Neutrophil (primary cell): ENCODE data around the gene KRTAP10-1.

ENCODE experiments used
- H3K27ac ChIP-seq: fragments of 200-600 bp; sonication (generic); 2 replicates; pipeline ENCODE4 v1.5.1; 2016; ENCODE audit warnings: mild to moderate bottlenecking, moderate library complexity
- H3K27me3 ChIP-seq: fragments of 200-600 bp; sonication (generic); 2 replicates; pipeline ENCODE4 v1.6.0; 2016; ENCODE audit warnings: mild to moderate bottlenecking
- H3K36me3 ChIP-seq: fragments of 200-600 bp; sonication (generic); 2 replicates; pipeline ENCODE4 v1.5.1; 2017
- H3K4me1 ChIP-seq, 2 experiments: fragments of 200-600 bp in 1 of 2; sonication (generic) in 1 of 2; 1 replicate in 1 of 2; 2 replicates in 1 of 2; pipeline versions ENCODE4 v1.5.1 to v1.6.1; 2013 to 2016; ENCODE audit warnings: low read depth in 1 of 2, low read length in 1 of 2, mild to moderate bottlenecking in 1 of 2, moderate library complexity in 1 of 2; ENCODE audit not compliant: control insufficient read depth in 1 of 2, insufficient read depth in 1 of 2
- H3K4me3 ChIP-seq, 2 experiments: fragments of 200-600 bp in 1 of 2; sonication (generic) in 1 of 2; 1 replicate in 1 of 2; 2 replicates in 1 of 2; pipeline ENCODE4 v1.5.1; 2013 to 2016; ENCODE audit warnings: low read depth in 1 of 2, low read length in 1 of 2, mild to moderate bottlenecking in 1 of 2, moderate library complexity in 1 of 2
- H3K9me3 ChIP-seq: fragments of 200-600 bp; sonication (generic); 2 replicates; pipeline ENCODE4 v1.5.1; 2016
- TF ChIP-seq, protein P1 (sequence below): fragments of 200-600 bp; sonication (generic); IDR thresholded peaks from 2 replicates; pipeline ENCODE4 v1.5.1; 2016; ENCODE audit warnings: antibody characterized with exemption

Gene KRTAP10-1

DNA sequence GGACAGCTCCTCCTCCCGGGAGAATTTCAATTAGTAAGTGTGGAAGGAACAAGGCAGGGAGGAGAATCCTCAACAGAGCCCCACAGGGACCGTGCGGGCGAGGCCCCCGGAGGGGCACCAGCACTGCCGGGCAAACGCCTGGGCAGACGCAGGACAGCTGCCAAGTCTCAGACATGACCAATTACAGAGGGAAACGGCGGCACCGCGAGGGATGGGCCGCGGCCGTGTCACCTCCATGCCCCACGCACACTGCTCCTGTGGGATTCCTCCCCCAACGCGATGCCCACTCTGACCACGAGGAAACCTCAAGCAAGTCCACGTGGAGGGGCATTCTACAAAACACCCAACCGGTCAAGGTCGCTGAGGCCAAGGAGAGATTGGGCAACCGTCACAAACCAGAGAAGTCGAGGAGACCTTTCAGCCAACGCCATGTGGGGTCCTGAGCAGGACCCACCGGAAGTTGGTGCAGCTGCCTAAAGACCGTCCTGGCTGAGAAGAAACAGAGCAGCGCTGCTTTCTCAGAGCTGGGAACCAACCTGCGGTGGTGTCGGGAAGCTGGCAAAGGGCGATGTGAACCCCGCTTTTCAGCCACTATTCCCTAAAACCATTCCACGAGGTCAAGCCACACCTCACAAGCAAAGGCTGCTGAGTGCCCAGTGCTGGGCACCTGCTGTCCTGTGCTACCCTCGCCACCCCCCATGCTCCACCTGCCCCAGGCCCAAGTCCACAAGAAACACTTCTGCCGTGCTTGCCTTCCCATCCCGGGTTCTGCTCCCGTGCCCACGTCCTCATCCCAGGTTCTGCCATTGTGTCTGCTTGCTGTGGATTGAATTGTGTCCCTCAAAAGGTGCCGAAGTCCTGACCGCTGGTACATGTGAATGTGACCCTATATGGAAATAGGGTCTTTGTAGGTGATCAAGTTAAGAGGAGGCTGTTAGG, 32.1 kb upstream of the KRTAP10-1 start:
- H3K4me3 ChIP-seq, result no peak overlapping the region
- H3K4me1 ChIP-seq, result no peaks in the 10 kb centered on the region
- TF ChIP-seq, protein P1, sequence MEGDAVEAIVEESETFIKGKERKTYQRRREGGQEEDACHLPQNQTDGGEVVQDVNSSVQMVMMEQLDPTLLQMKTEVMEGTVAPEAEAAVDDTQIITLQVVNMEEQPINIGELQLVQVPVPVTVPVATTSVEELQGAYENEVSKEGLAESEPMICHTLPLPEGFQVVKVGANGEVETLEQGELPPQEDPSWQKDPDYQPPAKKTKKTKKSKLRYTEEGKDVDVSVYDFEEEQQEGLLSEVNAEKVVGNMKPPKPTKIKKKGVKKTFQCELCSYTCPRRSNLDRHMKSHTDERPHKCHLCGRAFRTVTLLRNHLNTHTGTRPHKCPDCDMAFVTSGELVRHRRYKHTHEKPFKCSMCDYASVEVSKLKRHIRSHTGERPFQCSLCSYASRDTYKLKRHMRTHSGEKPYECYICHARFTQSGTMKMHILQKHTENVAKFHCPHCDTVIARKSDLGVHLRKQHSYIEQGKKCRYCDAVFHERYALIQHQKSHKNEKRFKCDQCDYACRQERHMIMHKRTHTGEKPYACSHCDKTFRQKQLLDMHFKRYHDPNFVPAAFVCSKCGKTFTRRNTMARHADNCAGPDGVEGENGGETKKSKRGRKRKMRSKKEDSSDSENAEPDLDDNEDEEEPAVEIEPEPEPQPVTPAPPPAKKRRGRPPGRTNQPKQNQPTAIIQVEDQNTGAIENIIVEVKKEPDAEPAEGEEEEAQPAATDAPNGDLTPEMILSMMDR, result no peak
- H3K27ac ChIP-seq, result no peak overlapping the region
- peaks cover 22% of the 10 kb centered on the region for H3K27me3 ChIP-seq
- H3K36me3 ChIP-seq, result no peaks in the 10 kb centered on the region
- H3K9me3 ChIP-seq, result no peaks in the 10 kb centered on the region

DNA sequence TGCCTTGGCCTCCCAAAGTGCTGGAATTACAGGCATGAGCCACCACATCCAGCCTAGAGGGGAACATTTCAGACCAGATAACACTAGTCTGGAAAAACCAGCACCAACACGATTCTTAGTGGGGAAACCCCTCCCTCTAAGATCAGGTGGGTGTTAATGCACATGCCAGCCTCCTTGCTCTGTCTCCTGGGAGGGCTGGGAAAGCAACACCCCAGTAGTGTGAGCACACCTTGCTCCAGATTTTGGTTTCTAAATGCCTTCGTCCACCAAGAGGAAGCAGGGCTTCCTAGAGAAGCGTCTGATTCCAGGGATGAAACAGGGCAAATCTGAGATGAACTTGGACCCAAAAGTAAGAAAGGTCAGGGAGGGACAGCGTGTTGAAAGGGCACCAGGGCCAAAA, 31.3 kb upstream of the KRTAP10-1 start:
- Histone ChIP-seq H3K36me3 (no peaks in the 10 kb centered on the region), H3K4me1 (peaks cover 0 to 3% of the 10 kb centered on the region in 2 experiments), H3K9me3 (no peaks in the 10 kb centered on the region), H3K4me3 (no peak overlapping the region), H3K27me3 (peaks cover 22% of the 10 kb centered on the region), H3K27ac (no peak overlapping the region)
- TF ChIP-seq, protein P1, result no peak

DNA sequence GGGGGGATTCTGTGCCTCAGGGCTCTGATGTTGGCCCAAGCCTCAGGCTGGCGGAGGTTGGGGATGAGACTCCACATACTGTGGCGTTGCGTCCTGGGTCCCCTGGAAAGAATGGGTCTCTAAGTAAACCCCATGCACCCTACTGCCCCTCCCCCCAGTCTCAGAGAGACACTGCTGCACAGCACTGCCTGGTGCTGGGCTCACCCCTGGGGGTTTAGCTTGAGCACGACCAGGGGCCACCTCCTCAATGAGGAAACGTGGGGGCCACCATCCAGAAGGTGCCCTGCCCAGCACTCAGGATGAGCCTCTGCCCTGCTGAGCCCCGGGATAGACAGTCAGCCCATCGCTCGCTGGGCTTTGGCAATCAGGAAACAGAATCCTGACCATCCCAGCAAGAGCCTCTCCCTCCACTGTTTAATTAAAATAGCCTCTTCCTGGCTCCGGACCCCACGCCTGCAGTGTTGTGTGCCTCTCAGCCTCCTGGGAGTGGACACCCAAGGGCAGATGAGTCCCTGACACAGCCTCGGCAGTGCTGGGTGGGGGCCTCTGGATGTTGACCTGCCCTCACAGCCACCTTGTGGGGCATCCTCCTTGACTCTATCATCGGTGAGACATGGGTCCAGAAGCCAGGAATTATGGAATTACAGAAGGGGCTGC, 30.0 kb upstream of the KRTAP10-1 start:
- Histone ChIP-seq H3K4me1 (peaks cover 0 to 5% of the 10 kb centered on the region in 2 experiments), H3K27ac (no peak overlapping the region), H3K4me3 (no peak overlapping the region), H3K36me3 (no peaks in the 10 kb centered on the region), H3K9me3 (no peaks in the 10 kb centered on the region), H3K27me3 (peaks cover 20% of the 10 kb centered on the region)
- TF ChIP-seq, protein P1, result no peak

DNA sequence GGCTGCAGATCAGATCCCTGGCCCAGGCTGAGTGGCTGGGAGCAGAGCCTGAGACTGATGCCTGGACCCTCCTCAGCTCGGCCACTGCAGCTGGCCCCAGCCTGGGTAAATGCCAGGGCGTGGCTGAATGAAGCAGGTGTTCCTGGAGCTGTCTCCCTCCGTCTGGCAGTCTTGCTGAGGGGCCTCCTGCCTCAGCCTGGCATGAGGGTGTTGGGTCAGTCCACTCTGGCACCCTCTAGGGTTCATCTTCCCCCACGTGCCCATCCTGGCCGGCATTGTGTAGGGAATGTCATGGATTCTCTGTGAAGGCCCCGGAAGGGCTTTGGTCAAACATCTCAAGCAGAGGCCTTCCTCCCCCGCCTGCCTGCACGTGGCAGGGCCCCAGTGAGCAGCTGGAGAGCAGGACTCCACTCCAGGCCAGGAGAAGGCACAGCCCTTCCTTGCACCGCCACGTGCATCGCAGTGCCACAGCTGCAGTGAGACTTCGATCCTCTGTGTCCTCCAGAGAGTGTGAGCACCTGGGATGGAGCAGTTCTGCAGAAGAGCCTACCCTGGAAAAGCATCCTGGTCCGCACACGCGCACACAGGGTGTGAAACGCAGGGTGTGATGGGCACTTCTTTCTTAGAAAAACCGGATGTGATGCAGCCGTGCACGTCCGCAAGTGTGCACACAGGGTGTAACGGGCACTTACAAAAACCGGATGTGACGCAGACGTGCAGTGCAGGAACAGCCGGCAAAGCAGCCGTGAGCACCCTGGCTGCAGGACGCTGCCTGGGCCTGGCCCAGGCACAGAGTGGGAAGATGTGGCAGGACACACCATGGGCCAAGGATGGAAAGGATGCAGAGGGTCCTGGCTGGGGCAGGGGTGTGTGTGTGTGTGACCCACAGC, 28.9 kb upstream of the KRTAP10-1 start:
- H3K9me3 ChIP-seq, result no peaks in the 10 kb centered on the region

DNA sequence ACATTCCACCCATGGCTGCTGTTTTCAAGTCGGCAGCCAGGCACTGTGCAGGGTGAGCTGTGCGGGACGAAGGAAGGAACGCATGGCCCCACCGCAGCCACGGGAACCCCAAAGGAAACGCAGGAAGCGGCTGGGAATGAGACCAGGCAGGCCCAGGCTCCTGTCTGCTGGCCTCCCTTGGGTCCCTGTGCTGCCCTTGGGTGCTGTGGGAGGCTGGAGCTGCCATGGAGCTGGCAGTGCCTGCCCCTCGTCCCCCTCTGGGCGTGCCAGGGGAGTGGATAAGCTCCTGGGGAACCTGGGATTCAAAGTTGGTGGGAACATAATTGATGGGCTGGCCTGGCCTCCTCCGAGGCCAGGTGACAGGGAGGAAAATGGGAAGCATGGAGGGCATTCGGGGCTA, 28.3 kb upstream of the KRTAP10-1 start:
- no peaks in the 10 kb centered on the region for H3K9me3 ChIP-seq
- H3K36me3 ChIP-seq, result no peaks in the 10 kb centered on the region
- peaks cover 7% of the 10 kb centered on the region for H3K27me3 ChIP-seq
- peaks cover 0 to 5% of the 10 kb centered on the region in 2 experiments for H3K4me1 ChIP-seq
- H3K4me3 ChIP-seq, result no peak overlapping the region
- H3K27ac ChIP-seq, result no peak overlapping the region
- TF ChIP-seq, protein P1, result no peak

More for the DNA sequence above, 28.9 kb upstream of the KRTAP10-1 start:
- Histone ChIP-seq H3K27me3 (peaks cover 12% of the 10 kb centered on the region), H3K4me3 (no peak overlapping the region), H3K27ac (no peak overlapping the region), H3K4me1 (peaks cover 0 to 5% of the 10 kb centered on the region in 2 experiments), H3K36me3 (no peaks in the 10 kb centered on the region)
- TF ChIP-seq, protein P1, result no peak
